Neural progenitor cell (in vitro differentiated cells): ENCODE results near the gene TBX21. TPM values are rescaled to one million over a fixed set of nuclear protein-coding genes. Genes with fewer than 3 reads are reported as not detected.

ENCODE experiments used
- DNase-seq: peaks from one replicate; pipeline ENCODE4 v3.0.0-alpha.2; 2016; ENCODE audit warnings: low spot score
- H2AFZ ChIP-seq: fragments of 200-600 bp; sonication (generic); replicated peaks from 2 replicates; pipeline ENCODE4 v1.6.1; 2016; ENCODE audit warnings: antibody characterized with exemption
- H3F3A ChIP-seq: fragments of 200-600 bp; sonication (generic); 2 replicates; pipeline ENCODE4 v1.6.1; 2016; ENCODE audit warnings: antibody characterized with exemption, low read depth
- H3K27ac ChIP-seq: fragments of 200-600 bp; sonication (generic); 2 replicates; pipeline ENCODE4 v1.5.1; 2016; ENCODE audit warnings: mild to moderate bottlenecking
- H3K27me3 ChIP-seq: fragments of 200-600 bp; sonication (generic); 2 replicates; pipeline ENCODE4 v1.6.1; 2016; ENCODE audit warnings: mild to moderate bottlenecking, moderate library complexity
- H3K36me3 ChIP-seq: fragments of 200-600 bp; sonication (generic); 2 replicates; pipeline ENCODE4 v1.5.1; 2016
- H3K4me1 ChIP-seq: fragments of 200-600 bp; sonication (generic); 2 replicates; pipeline ENCODE4 v1.6.1; 2016; ENCODE audit warnings: mixed run types
- H3K4me2 ChIP-seq: fragments of 200-600 bp; sonication (generic); 2 replicates; pipeline ENCODE4 v1.6.1; 2016
- H3K4me3 ChIP-seq: fragments of 200-600 bp; sonication (generic); 2 replicates; pipeline ENCODE4 v1.5.1; 2016
- H3K79me2 ChIP-seq: fragments of 200-600 bp; sonication (generic); 2 replicates; pipeline ENCODE4 v1.6.1; 2016; ENCODE audit warnings: low read depth
- H3K9ac ChIP-seq: fragments of 200-600 bp; sonication (generic); 2 replicates; pipeline ENCODE4 v1.6.1; 2016
- H3K9me3 ChIP-seq: fragments of 200-600 bp; sonication (generic); 2 replicates; pipeline ENCODE4 v1.5.1; 2016; ENCODE audit warnings: low read depth
- H4K20me1 ChIP-seq: fragments of 200-600 bp; sonication (generic); 2 replicates; pipeline ENCODE4 v1.6.1; 2016; ENCODE audit warnings: low read depth
- H3K27ac Mint-ChIP-seq: 3 replicates; pipeline ENCODE4 v1.8.0; 2021; ENCODE audit warnings: mixed read lengths
- H3K27me3 Mint-ChIP-seq: 2 replicates; pipeline ENCODE4 v1.8.0; 2022; ENCODE audit warnings: low read depth, mild to moderate bottlenecking, inconsistent platforms, moderate library complexity, mixed read lengths; ENCODE audit not compliant: insufficient read depth
- H3K36me3 Mint-ChIP-seq: 3 replicates; pipeline ENCODE4 v1.8.0; 2021; ENCODE audit warnings: mixed read lengths
- H3K4me1 Mint-ChIP-seq: 3 replicates; pipeline ENCODE4 v1.8.0; 2021; ENCODE audit warnings: mixed read lengths
- H3K4me3 Mint-ChIP-seq: 3 replicates; pipeline ENCODE4 v1.8.0; 2021; ENCODE audit warnings: mild to moderate bottlenecking, moderate library complexity, mixed read lengths
- H3K9me3 Mint-ChIP-seq: 3 replicates; pipeline ENCODE4 v1.8.0; 2020; ENCODE audit warnings: mixed read lengths
- EZH2 ChIP-seq: fragments of 200-600 bp; sonication (generic); IDR thresholded peaks from 2 replicates; pipeline ENCODE4 v1.6.1; 2017; ENCODE audit warnings: antibody characterized with exemption, mild to moderate bottlenecking, moderate library complexity
- EZH2phosphoT487 ChIP-seq: fragments of 200-600 bp; sonication (generic); IDR thresholded peaks from 2 replicates; pipeline ENCODE4 v1.6.1; 2017; ENCODE audit warnings: antibody characterized with exemption
- total RNA-seq: library from RNA; depleted of rRNA; stranded (reverse); fragments of >200 nt; gene quantifications from 2 replicates; pipeline ENCODE4 v1.2.3, GENCODE V29; 2015; ENCODE audit warnings: low replicate concordance
- TF ChIP-seq, protein P1 (sequence below): fragments of 200-600 bp; sonication (generic); IDR thresholded peaks from 2 replicates; pipeline ENCODE4 v1.5.1; 2017; ENCODE audit warnings: antibody characterized with exemption, mild to moderate bottlenecking

The TBX21 gene, protein sequence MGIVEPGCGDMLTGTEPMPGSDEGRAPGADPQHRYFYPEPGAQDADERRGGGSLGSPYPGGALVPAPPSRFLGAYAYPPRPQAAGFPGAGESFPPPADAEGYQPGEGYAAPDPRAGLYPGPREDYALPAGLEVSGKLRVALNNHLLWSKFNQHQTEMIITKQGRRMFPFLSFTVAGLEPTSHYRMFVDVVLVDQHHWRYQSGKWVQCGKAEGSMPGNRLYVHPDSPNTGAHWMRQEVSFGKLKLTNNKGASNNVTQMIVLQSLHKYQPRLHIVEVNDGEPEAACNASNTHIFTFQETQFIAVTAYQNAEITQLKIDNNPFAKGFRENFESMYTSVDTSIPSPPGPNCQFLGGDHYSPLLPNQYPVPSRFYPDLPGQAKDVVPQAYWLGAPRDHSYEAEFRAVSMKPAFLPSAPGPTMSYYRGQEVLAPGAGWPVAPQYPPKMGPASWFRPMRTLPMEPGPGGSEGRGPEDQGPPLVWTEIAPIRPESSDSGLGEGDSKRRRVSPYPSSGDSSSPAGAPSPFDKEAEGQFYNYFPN
- 0.12 TPM in 1 of 2 replicates, not detected in the other for total RNA-seq

DNA sequence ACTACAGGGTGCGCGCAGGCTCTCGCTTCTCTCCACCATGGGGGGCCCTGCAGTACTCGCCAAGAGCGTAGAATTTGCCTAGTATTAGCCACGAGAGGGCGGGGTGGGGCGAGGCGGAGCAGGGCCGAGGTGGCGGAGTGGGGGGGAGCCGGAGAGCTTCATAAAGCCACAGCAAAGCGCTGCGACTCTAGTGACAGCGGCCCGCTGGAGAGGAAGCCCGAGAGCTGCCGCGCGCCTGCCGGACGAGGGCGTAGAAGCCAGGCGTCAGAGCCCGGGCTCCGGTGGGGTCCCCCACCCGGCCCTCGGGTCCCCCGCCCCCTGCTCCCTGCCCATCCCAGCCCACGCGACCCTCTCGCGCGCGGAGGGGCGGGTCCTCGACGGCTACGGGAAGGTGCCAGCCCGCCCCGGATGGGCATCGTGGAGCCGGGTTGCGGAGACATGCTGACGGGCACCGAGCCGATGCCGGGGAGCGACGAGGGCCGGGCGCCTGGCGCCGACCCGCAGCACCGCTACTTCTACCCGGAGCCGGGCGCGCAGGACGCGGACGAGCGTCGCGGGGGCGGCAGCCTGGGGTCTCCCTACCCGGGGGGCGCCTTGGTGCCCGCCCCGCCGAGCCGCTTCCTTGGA lies at the start of gene TBX21:
TBX21 (plus strand) TSS at position 190 of the 627 bp plus-strand sequence; CDS start at position 409, 219 bp downstream.
- Histone ChIP-seq H3K4me3 (peak within 1 kb of the TSS; percentile 66), H3F3A (no peaks in the 10 kb centered on the region), H3K9me3 (no peaks in the 10 kb centered on the region), H3K27ac (no peak within 1 kb of the TSS), H3K36me3 (no peaks in the 10 kb centered on the region), H3K9ac (no peak within 1 kb of the TSS), H3K27me3 (peaks cover 85% of the 10 kb centered on the region), H3K4me2 (peak within 1 kb of the TSS; percentile 96), H3K4me1 (peaks cover 5% of the 10 kb centered on the region), H3K79me2 (no peaks in the 10 kb centered on the region), H4K20me1 (peaks cover 12% of the 10 kb centered on the region), H2AFZ (peak within 1 kb of the TSS; percentile 89)
- H3K4me1 Mint-ChIP-seq: peaks cover 9% of the 10 kb centered on the region
- peak within 1 kb of the TSS; percentile 84 for H3K4me3 Mint-ChIP-seq
- H3K27me3 Mint-ChIP-seq: peaks cover 59% of the 10 kb centered on the region
- H3K27ac Mint-ChIP-seq: no peak within 1 kb of the TSS
- TF ChIP-seq EZH2: peak; percentile 96
- peak; percentile 92 for TF ChIP-seq EZH2phosphoT487
- TF ChIP-seq, protein P1, sequence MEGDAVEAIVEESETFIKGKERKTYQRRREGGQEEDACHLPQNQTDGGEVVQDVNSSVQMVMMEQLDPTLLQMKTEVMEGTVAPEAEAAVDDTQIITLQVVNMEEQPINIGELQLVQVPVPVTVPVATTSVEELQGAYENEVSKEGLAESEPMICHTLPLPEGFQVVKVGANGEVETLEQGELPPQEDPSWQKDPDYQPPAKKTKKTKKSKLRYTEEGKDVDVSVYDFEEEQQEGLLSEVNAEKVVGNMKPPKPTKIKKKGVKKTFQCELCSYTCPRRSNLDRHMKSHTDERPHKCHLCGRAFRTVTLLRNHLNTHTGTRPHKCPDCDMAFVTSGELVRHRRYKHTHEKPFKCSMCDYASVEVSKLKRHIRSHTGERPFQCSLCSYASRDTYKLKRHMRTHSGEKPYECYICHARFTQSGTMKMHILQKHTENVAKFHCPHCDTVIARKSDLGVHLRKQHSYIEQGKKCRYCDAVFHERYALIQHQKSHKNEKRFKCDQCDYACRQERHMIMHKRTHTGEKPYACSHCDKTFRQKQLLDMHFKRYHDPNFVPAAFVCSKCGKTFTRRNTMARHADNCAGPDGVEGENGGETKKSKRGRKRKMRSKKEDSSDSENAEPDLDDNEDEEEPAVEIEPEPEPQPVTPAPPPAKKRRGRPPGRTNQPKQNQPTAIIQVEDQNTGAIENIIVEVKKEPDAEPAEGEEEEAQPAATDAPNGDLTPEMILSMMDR: peak; percentile 53
- DNase-seq: peak; percentile 95
- peaks cover 3% of the 10 kb centered on the region for H3K9me3 Mint-ChIP-seq
- no peaks in the 10 kb centered on the region for H3K36me3 Mint-ChIP-seq

DNA sequence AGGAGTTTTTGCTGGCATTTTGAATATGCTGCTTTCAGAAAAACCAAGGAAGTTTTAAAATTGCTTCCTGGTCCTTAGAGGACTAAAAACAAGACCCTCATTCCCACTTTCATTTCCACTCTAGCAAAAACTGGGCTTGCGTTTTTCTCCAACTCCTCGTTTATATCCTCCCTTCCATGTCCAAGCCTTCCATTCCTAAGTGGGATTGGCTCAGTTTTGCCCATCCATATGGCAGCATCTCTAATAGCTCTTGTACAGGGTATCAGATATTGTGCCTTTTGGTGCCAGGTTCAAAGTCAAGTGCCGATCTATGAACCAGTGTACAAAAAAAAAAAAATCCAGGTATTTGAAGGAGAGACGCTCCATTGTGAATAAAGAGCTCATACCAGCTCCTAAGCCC lies 49.0 kb upstream of the TBX21 start:
- peaks cover 21% of the 10 kb centered on the region for H3K36me3 ChIP-seq
- H3K79me2 ChIP-seq: no peaks in the 10 kb centered on the region
- peak overlapping the region; percentile 14 for H3K27ac ChIP-seq
- peaks cover 54% of the 10 kb centered on the region for H4K20me1 ChIP-seq
- H3K9ac ChIP-seq: no peak overlapping the region
- H3K9me3 Mint-ChIP-seq: no peaks in the 10 kb centered on the region
- H3K27ac Mint-ChIP-seq: no peak overlapping the region
- no peak overlapping the region for H3K4me2 ChIP-seq
- H2AFZ ChIP-seq: no peak overlapping the region
- H3K4me1 ChIP-seq: peaks cover 15% of the 10 kb centered on the region
- H3F3A ChIP-seq: peaks cover 87% of the 10 kb centered on the region
- H3K4me3 Mint-ChIP-seq: no peak overlapping the region
- no peak for DNase-seq
- H3K4me3 ChIP-seq: no peak overlapping the region
- H3K27me3 Mint-ChIP-seq: peaks cover 2% of the 10 kb centered on the region
- H3K9me3 ChIP-seq: no peaks in the 10 kb centered on the region
- H3K4me1 Mint-ChIP-seq: peaks cover 11% of the 10 kb centered on the region
- no peaks in the 10 kb centered on the region for H3K27me3 ChIP-seq
- TF ChIP-seq, protein P1: no peak
- TF ChIP-seq EZH2 (no peak), EZH2phosphoT487 (no peak)
- H3K36me3 Mint-ChIP-seq: peaks cover 40% of the 10 kb centered on the region

DNA sequence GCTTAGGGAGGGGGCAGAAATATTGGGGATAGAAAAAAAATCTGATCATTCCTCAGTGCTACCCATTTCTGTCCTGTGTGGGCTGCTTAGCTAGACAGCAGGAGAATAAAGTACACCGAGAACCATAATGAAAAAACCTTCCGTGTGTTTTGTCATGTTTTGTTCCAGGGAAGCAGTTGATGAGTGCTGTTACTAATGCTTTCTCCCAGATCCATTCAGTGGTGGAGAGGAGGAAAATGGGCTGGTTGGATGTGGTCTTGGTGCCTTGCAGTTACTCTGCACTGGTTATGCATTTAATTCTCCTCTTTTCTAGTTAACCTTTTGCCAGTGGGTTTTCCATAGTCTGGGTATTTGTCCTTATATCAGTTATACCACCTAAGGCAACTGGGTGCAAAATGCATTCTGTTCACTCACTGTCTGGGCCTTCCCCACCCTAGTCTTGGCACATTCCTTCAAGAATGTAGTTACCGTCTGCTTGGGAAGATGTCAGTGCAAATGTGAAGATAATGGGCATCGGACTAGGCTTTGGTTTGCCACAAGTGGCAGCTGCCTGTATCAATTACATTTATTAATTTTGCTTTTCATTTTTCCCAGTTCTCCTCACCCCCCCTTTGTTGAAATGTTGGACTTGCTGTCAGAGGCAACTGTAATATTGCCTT lies 48.4 kb upstream of the TBX21 start:
- no peak for DNase-seq
- Mint-ChIP-seq H3K9me3 (no peaks in the 10 kb centered on the region), H3K36me3 (peaks cover 38% of the 10 kb centered on the region), H3K4me1 (peaks cover 11% of the 10 kb centered on the region), H3K27me3 (peaks cover 2% of the 10 kb centered on the region), H3K4me3 (no peak overlapping the region), H3K27ac (no peak overlapping the region)
- H4K20me1 ChIP-seq: peaks cover 51% of the 10 kb centered on the region
- no peak overlapping the region for H2AFZ ChIP-seq
- H3K9me3 ChIP-seq: no peaks in the 10 kb centered on the region
- no peak overlapping the region for H3K27ac ChIP-seq
- H3K27me3 ChIP-seq: no peaks in the 10 kb centered on the region
- no peaks in the 10 kb centered on the region for H3K79me2 ChIP-seq
- TF ChIP-seq EZH2: no peak
- no peak for TF ChIP-seq EZH2phosphoT487
- TF ChIP-seq, protein P1: no peak
- H3K4me1 ChIP-seq: peaks cover 15% of the 10 kb centered on the region
- peaks cover 83% of the 10 kb centered on the region for H3F3A ChIP-seq
- no peak overlapping the region for H3K9ac ChIP-seq
- H3K4me2 ChIP-seq: no peak overlapping the region
- H3K36me3 ChIP-seq: peaks cover 21% of the 10 kb centered on the region
- H3K4me3 ChIP-seq: no peak overlapping the region
